Activated naive CD4-positive, alpha-beta T cell treated with anti-CD3 and anti-CD28 coated beads, Interleukin-2, amount 50 U/mL, for 72 hours (primary cell): Measurements from ENCODE around the gene SLC35F3. TPM values are rescaled to one million over a fixed set of nuclear protein-coding genes. Genes with fewer than 3 reads are reported as not detected.
"Not testable (repeated sequence)": the region's sequence is repeated elsewhere in the genome, so short reads cannot be mapped to it uniquely, and the experiment has no call there.

ENCODE experiments used
- ATAC-seq, 2 donors: fragments of 150-1000 bp; cut with Tn5 transposase; 2 replicates each; pipeline ENCODE4 v1.10.0; 2021; ENCODE audit warnings: mild to moderate bottlenecking in 2 of 2, moderate library complexity in 2 of 2
- DNase-seq, 2 donors: peaks; one replicate each; pipeline ENCODE4 v3.0.0; 2021 to 2022; ENCODE audit warnings: low spot score in 2 of 2
- H3K27ac Mint-ChIP-seq, 2 donors: one replicate each; pipeline ENCODE4 v1.8.0; 2022; ENCODE audit warnings: mild to moderate bottlenecking in 2 of 2, mixed read lengths in 2 of 2
- H3K36me3 Mint-ChIP-seq, 2 donors: one replicate each; pipeline ENCODE4 v1.8.0; 2022; ENCODE audit warnings: mixed read lengths in 2 of 2
- H3K9me3 Mint-ChIP-seq, 2 donors: one replicate each; pipeline ENCODE4 v1.8.0; 2022; ENCODE audit warnings: mixed read lengths in 2 of 2
- total RNA-seq, 2 donors: library from RNA; stranded (reverse); gene quantifications; one replicate each; pipeline ENCODE4 v1.2.3, GENCODE V29; 2022

The SLC35F3 gene
- total RNA-seq, 2 donors from 2014 or later, result 0.49 TPM; not detected in 1

- no peaks in the 10 kb centered on the region for H3K9me3 Mint-ChIP-seq
- ATAC-seq (no peak), DNase-seq (no peak)
- H3K36me3 Mint-ChIP-seq, result peaks cover 0 to 7% of the 10 kb centered on the region in 2 donors
- no peak overlapping the region for H3K27ac Mint-ChIP-seq
Measured at GRCh38 chr1:234093741-234094140, 189.3 kb downstream of the SLC35F3 start.

DNA sequence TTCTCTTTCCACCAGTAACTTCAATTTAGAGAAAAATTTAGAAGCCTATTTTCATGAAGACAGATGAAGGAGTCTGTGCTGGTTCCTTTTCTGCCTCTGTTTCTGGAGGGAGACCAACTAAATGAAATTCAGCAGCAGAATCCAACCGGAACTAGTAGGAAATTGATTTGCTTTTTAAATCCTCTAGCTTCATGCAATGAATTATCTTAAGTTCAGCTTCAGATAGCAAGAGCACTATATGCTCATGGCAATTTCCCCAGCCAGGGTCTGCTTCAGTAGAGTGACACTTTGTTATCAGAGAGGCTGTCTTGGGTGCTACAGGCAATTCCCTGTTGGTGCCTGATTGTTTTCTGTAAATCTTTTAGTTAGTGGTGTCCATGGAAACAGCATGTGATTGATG lies 189.7 kb downstream of the SLC35F3 start:
- ATAC-seq (no peak), DNase-seq (no peak)
- Mint-ChIP-seq H3K36me3 (peaks cover 0 to 4% of the 10 kb centered on the region in 2 donors), H3K27ac (no peak overlapping the region), H3K9me3 (no peaks in the 10 kb centered on the region)

- Mint-ChIP-seq H3K9me3 (no peaks in the 10 kb centered on the region), H3K27ac (no peak overlapping the region), H3K36me3 (peaks cover 0 to under 1% of the 10 kb centered on the region in 2 donors)
- no peak for ATAC-seq
- DNase-seq, result no peak
Measured at GRCh38 chr1:234096161-234096770, 191.8 kb downstream of the SLC35F3 start.

- DNase-seq, result no peak
- Mint-ChIP-seq H3K36me3 (peaks cover 0 to 4% of the 10 kb centered on the region in 2 donors), H3K9me3 (no peaks in the 10 kb centered on the region), H3K27ac (no peak overlapping the region)
- ATAC-seq, result no peak
Measured at GRCh38 chr1:234102583-234102982, 198.1 kb downstream of the SLC35F3 start.

GRCh38 chr1:234103198-234103597 lies 198.7 kb downstream of the SLC35F3 start:
- H3K36me3 Mint-ChIP-seq, result peaks cover 0 to 4% of the 10 kb centered on the region in 2 donors
- DNase-seq, result no peak
- no peak for ATAC-seq
- no peak overlapping the region for H3K27ac Mint-ChIP-seq
- H3K9me3 Mint-ChIP-seq, result no peaks in the 10 kb centered on the region

DNA sequence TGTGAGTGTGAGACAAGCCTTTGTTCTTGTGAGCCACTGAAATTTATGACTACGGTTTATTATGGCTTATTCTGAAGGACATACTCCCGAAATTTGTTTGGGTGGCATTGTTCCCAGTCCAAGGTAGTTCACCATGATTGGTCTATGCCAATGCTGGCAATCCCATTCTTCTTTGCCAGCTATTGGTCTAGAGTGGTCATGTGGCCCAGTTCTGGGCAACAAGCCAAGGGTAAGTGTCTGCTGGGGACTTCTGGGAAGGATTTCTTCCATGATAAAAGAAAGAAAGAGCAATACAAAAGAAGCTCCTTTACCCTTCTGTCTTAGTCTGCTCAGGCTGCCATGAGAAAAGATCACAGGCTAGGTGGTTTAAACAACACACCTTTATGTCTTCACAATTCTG lies 201.6 kb downstream of the SLC35F3 start:
- no peak overlapping the region for H3K27ac Mint-ChIP-seq
- DNase-seq (no peak), ATAC-seq (no peak)
- H3K9me3 Mint-ChIP-seq, result no peaks in the 10 kb centered on the region
- H3K36me3 Mint-ChIP-seq, result peaks cover 0 to 4% of the 10 kb centered on the region in 2 donors

DNA sequence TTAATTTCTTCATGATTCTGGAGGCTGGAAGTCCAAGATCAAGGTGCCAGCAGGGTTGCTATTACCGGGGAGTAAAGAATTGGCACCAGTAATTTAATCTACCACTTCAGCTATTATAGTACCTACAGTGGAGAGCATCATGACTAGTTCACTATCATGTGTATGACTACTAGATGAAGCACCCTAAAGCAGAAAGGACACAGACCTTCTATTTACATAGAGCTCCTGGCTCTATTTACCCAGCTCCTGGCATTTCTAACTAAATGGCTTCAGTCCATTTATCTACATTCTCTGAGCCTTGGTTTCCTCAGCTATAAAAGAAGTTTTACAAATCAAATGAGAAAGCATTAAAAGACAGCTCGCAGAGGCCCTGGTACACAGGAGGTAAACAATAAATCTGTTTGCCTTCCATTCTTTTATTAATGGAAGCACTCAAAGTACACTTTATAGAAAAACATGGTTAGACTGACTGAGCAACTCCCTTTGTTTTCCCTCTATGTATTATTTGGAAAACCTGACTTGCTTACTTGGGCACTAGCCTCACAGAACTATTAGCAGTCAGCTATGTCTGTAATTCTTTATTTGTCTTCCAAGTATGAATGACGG lies 203.0 kb downstream of the SLC35F3 start:
- ATAC-seq (no peak), DNase-seq (no peak)
- no peaks in the 10 kb centered on the region for H3K36me3 Mint-ChIP-seq
- no peak overlapping the region for H3K27ac Mint-ChIP-seq
- H3K9me3 Mint-ChIP-seq, result no peaks in the 10 kb centered on the region

- no peaks in the 10 kb centered on the region for H3K36me3 Mint-ChIP-seq
- no peak overlapping the region for H3K27ac Mint-ChIP-seq
- DNase-seq, result no peak
- no peaks in the 10 kb centered on the region for H3K9me3 Mint-ChIP-seq
- ATAC-seq, result no peak
Measured at GRCh38 chr1:234108921-234109320, 204.4 kb downstream of the SLC35F3 start.

DNA sequence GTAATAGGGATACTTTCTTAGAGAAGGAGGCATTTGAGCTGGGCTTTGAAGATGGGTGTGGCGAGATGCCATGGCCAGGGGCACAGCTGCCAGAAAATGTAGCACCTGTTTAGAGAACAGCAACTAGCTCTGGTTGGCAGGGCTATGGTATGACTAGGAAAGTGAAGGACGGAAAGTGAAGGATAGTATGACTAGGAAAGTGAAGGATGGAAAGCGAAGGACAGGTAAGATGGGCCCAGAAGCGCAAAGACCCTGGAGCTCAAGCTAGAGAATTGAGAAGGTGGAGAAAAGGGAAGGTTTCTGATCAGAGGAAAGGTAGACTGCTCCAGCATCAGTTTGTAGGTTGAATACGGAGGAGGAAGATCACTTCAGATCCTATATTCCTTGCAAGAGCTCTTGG lies 205.4 kb downstream of the SLC35F3 start:
- no peak for DNase-seq
- Mint-ChIP-seq H3K36me3 (no peaks in the 10 kb centered on the region), H3K27ac (no peak overlapping the region), H3K9me3 (no peaks in the 10 kb centered on the region)
- ATAC-seq, result no peak

DNA sequence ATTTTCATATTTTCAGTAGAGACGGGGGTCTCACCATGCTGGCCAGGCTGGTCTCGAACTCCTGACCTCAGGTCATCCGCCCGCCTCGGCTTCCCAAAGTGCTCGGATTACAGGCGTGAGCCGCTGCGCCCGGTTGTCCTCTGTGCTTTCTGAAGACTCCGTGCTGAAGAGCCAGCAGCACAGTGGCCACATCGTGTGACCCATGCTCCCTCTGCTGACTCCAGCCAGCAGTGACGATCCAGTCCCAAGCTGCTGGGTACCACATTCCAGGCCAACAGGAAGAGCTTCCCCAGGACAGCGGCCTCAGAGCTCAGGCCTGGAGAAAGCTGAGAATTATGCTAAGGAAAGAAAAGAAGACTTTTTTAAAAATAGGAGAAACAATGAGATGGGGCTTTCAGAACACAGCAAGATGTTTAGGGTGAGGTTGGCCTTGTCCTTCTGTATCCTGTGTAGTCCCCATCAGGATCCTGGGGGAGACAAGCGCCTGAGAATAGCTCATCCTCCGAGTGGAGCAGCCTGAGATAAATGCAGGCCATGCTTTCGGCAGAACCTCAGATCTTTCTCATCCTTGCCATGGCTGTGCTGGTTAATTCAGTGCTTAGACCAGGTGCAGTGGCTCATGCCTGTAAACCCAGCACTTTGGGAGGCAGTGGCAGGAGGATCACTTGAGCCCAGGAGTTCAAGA lies 207.1 kb downstream of the SLC35F3 start:
- ATAC-seq (no peak), DNase-seq (no peak)
- Mint-ChIP-seq H3K36me3 (no peaks in the 10 kb centered on the region), H3K9me3 (no peaks in the 10 kb centered on the region), H3K27ac (no peak overlapping the region)

GRCh38 chr1:234114648-234115307 lies 210.3 kb downstream of the SLC35F3 start:
- Mint-ChIP-seq H3K9me3 (no peaks in the 10 kb centered on the region), H3K36me3 (no peaks in the 10 kb centered on the region), H3K27ac (no peak overlapping the region)
- peak; percentile 45 to 47 for ATAC-seq
- peak in 1 of 2 donors; percentile 39 for DNase-seq

DNA sequence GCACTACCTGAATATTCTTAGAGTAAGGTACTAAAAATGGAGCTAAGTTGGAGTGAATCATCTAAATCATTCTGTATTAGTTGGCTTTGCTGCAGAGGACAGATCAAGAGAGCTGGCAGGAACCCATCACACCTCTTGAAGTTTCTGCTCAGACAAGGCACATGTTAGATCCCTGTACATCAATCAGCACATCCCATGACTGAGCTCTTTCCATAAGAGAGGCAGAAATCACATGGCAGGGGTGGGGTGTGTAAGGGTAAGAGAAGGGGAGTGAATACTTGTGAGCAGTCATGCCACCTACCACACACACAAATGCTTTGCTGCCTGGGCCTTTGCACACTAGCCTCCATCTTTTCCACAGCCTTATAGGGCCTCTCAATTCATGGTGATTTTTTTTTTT lies 214.4 kb downstream of the SLC35F3 start:
- Mint-ChIP-seq H3K27ac (no peak overlapping the region), H3K36me3 (no peaks in the 10 kb centered on the region), H3K9me3 (no peaks in the 10 kb centered on the region)
- DNase-seq, result no peak
- no peak for ATAC-seq

GRCh38 chr1:234119431-234119830 lies 215.0 kb downstream of the SLC35F3 start:
- Mint-ChIP-seq H3K9me3 (no peaks in the 10 kb centered on the region), H3K36me3 (no peaks in the 10 kb centered on the region), H3K27ac (no peak overlapping the region)
- DNase-seq (no peak), ATAC-seq (no peak)

GRCh38 chr1:234120327-234120944 lies 216.0 kb downstream of the SLC35F3 start:
- Mint-ChIP-seq H3K36me3 (no peaks in the 10 kb centered on the region), H3K9me3 (no peaks in the 10 kb centered on the region), H3K27ac (no peak overlapping the region)
- ATAC-seq (no peak), DNase-seq (no peak)

DNA sequence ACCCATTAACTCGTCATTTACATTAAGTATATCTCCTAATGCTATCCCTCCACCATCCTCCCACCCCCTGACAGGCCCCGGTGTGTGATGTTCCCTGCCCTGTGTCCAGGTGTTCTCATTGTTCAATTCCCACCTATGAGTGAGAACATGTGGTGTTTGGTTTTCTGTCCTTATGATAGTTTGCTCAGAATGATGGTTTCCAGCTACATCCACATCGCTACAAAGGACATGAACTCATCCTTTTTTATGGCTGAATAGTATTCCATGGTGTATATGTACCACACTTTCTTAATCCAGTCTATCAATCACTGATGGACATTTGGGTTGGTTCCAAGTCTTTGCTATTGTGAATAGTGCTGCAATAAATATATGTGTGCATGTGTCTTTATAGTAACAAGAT lies 217.2 kb downstream of the SLC35F3 start:
- not testable (repeated sequence) for H3K36me3 Mint-ChIP-seq, H3K9me3 Mint-ChIP-seq, H3K27ac Mint-ChIP-seq, ATAC-seq, DNase-seq

GRCh38 chr1:234122571-234122970 lies 218.1 kb downstream of the SLC35F3 start:
- H3K27ac Mint-ChIP-seq, ATAC-seq, H3K36me3 Mint-ChIP-seq, DNase-seq, H3K9me3 Mint-ChIP-seq: not testable (repeated sequence)

DNA sequence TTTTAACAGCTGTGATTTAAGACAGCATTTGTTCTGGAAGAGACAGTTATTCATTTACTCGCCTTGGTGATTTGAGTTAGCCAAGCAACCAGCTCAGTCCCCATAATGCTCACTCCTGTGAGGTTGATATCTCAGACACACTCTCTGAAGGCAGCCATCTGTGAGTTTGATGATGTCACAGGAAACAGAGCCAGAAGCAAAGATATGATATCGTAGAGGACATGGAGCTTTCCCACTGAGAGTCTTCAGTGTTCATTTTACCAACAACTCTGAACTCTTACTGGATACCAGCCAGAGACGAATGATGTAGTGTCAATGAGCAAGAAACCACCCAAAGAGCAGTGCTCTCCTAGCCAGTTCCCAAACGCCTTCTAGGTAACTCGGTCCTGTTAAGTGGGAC lies 219.4 kb downstream of the SLC35F3 start:
- Mint-ChIP-seq H3K36me3 (no peaks in the 10 kb centered on the region), H3K9me3 (no peaks in the 10 kb centered on the region), H3K27ac (no peak overlapping the region)
- DNase-seq (no peak), ATAC-seq (no peak)
